Adrenal gland (tissue), 5 donors: ENCODE results near the gene GATAD2A.

ENCODE experiments used
- POLR2A ChIP-seq, 2 donors: fragments of 450-650 bp; IDR thresholded peaks; one replicate each; pipeline ENCODE4 v1.6.1; 2017; ENCODE audit warnings: antibody characterized with exemption in 2 of 2, mild to moderate bottlenecking in 2 of 2, moderate library complexity in 1 of 2
- TF ChIP-seq, protein P1 (sequence below), 6 experiments: fragments of 450-650 bp in 4 of 6; fragments of 200-600 bp in 2 of 6; sonication (generic) in 1 of 6; IDR thresholded peaks; 1 replicate in 5 of 6; 2 replicates in 1 of 6; pipeline versions ENCODE4 v1.5.1 to v1.8.0; 2016 to 2021; ENCODE audit warnings: antibody characterized with exemption in 6 of 6, mild to moderate bottlenecking in 2 of 6, moderate library complexity in 1 of 6
- donor health status: DM: no; HTN: no; CAD: no.

DNA sequence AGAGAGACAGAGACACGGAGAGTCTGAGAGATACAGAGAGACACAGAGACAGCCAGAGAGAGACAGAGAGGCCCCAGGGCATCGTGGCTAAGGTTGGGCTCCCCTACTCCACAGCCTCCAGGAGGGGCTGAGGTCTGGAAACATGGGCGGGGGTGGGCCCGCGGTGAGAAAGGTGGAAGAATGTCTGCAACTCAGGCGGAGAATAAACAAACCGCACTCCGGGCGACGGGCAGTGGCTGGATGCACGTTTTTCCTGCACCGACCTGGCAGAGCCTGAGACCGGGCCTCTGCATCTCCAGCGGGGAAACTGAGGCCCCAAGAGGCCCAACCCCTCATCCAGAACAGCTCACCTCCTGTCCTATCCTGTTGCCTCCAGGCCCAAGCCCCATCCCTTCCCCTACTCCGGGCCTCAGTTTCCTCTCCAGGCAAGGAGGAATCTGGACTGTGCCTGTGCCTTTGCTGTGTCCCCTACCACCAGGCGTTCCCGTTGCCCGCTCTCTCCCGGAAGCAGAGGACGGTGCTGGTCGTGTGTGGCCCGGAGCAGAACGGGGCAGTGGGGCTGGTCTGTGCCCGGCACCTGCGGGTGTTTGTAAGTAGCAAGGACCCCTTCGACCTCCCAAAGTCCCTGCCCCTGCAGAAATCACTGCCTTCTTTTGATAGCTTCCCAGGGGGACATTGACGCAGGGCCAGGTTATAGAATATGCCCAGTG, 129.2 kb downstream of the GATAD2A start:
- TF ChIP-seq, protein P1, sequence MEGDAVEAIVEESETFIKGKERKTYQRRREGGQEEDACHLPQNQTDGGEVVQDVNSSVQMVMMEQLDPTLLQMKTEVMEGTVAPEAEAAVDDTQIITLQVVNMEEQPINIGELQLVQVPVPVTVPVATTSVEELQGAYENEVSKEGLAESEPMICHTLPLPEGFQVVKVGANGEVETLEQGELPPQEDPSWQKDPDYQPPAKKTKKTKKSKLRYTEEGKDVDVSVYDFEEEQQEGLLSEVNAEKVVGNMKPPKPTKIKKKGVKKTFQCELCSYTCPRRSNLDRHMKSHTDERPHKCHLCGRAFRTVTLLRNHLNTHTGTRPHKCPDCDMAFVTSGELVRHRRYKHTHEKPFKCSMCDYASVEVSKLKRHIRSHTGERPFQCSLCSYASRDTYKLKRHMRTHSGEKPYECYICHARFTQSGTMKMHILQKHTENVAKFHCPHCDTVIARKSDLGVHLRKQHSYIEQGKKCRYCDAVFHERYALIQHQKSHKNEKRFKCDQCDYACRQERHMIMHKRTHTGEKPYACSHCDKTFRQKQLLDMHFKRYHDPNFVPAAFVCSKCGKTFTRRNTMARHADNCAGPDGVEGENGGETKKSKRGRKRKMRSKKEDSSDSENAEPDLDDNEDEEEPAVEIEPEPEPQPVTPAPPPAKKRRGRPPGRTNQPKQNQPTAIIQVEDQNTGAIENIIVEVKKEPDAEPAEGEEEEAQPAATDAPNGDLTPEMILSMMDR (IDR thresholded peaks at IDR 0.05) = no peak
- no peak for TF ChIP-seq POLR2A (IDR thresholded peaks at IDR 0.05)
